Peyer's patch (tissue), 4 donors: ENCODE data around the gene CDHR2. TPM values are rescaled to one million over a fixed set of nuclear protein-coding genes. Genes with fewer than 3 reads are reported as not detected.

Experiments
- DNase-seq, 3 donors: peaks; one replicate each; pipeline ENCODE4 v3.0.0-alpha.2; 2017 to 2019
- H3K27ac ChIP-seq, 4 donors: fragments of 200-600 bp; sonication (generic); one replicate each; pipeline ENCODE4 v1.5.1; 2016 to 2019
- H3K27me3 ChIP-seq, 2 donors: fragments of 200-600 bp; sonication (generic); one replicate each; pipeline ENCODE4 v1.5.1; 2019
- H3K36me3 ChIP-seq, 3 donors: fragments of 200-600 bp; sonication (generic); one replicate each; pipeline ENCODE4 v1.5.1; 2016 to 2019
- H3K4me1 ChIP-seq, 4 donors: fragments of 200-600 bp; sonication (generic); one replicate each; pipeline ENCODE4 v1.5.1; 2016 to 2019
- H3K4me3 ChIP-seq, 4 donors: fragments of 200-600 bp; sonication (generic); 1 replicate in 3 of 4; 2 replicates in 1 of 4; pipeline ENCODE4 v1.5.1; 2016 to 2019; ENCODE audit warnings: mild to moderate bottlenecking in 1 of 4
- H3K9me3 ChIP-seq, 4 donors: fragments of 200-600 bp; sonication (generic); one replicate each; pipeline ENCODE4 v1.5.1; 2016 to 2019; ENCODE audit warnings: mild to moderate bottlenecking in 1 of 4
- POLR2A ChIP-seq, 2 donors: fragments of 450-650 bp; IDR thresholded peaks; one replicate each; pipeline ENCODE4 v1.5.1; 2017; ENCODE audit warnings: antibody characterized with exemption in 2 of 2, mild to moderate bottlenecking in 2 of 2, moderate library complexity in 2 of 2
- total RNA-seq, 4 donors: library from RNA; depleted of rRNA; stranded (reverse); fragments of >200 nt; gene quantifications; one replicate each; pipeline ENCODE4 v1.1.0, GENCODE V29; 2016
- TF ChIP-seq, protein P1 (sequence below), 6 experiments: fragments of 450-650 bp in 4 of 6; fragments of 200-600 bp in 2 of 6; sonication (generic) in 1 of 6; IDR thresholded peaks; one replicate each; pipeline ENCODE4 v1.5.1; 2017 to 2019; ENCODE audit warnings: antibody characterized with exemption in 6 of 6, mild to moderate bottlenecking in 3 of 6, moderate library complexity in 1 of 6

The CDHR2 gene
- total RNA-seq, 4 donors from 2014 or later: 39.6 to 823 (median 613) TPM

DNA sequence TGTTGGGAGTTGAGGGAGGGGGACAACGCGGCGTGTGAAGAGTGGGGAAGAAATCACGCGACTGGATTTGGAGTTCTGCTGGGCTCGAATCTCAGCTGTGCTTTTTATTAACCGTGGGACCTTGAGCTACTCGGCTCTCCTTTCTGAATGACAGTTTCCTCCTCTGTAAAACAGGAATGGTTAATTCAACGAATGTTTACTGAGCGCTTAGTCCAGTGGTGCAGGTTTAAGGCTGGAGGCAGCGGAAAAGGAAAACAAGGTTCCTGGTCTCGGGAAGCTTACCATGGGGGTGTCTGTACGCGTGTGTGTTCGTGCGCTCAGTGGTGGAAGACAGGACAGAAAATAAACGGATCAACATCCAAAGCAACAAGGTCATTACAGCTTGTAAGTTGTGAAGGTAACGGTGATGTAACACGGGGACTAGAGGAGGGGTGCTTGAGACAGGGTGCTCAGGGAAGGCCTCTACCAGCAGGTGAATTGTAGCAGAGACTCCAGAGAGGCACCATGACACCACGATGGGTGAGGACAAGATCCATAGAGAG is 81.6 kb downstream of the CDHR2 start:
- peaks cover 0 to 17% (median 12%) of the 10 kb centered on the region in 4 donors for H3K4me1 ChIP-seq
- H3K4me3 ChIP-seq: peak overlapping the region; percentile 4 to 53 (median 44)
- no peak overlapping the region for H3K27ac ChIP-seq
- H3K9me3 ChIP-seq: no peaks in the 10 kb centered on the region
- H3K27me3 ChIP-seq: peaks cover 0 to 43% of the 10 kb centered on the region in 2 donors
- no peak for TF ChIP-seq POLR2A (IDR thresholded peaks at IDR 0.05)
- TF ChIP-seq, protein P1, sequence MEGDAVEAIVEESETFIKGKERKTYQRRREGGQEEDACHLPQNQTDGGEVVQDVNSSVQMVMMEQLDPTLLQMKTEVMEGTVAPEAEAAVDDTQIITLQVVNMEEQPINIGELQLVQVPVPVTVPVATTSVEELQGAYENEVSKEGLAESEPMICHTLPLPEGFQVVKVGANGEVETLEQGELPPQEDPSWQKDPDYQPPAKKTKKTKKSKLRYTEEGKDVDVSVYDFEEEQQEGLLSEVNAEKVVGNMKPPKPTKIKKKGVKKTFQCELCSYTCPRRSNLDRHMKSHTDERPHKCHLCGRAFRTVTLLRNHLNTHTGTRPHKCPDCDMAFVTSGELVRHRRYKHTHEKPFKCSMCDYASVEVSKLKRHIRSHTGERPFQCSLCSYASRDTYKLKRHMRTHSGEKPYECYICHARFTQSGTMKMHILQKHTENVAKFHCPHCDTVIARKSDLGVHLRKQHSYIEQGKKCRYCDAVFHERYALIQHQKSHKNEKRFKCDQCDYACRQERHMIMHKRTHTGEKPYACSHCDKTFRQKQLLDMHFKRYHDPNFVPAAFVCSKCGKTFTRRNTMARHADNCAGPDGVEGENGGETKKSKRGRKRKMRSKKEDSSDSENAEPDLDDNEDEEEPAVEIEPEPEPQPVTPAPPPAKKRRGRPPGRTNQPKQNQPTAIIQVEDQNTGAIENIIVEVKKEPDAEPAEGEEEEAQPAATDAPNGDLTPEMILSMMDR (IDR thresholded peaks at IDR 0.05): no peak
- no peaks in the 10 kb centered on the region for H3K36me3 ChIP-seq
- no peak for DNase-seq

DNA sequence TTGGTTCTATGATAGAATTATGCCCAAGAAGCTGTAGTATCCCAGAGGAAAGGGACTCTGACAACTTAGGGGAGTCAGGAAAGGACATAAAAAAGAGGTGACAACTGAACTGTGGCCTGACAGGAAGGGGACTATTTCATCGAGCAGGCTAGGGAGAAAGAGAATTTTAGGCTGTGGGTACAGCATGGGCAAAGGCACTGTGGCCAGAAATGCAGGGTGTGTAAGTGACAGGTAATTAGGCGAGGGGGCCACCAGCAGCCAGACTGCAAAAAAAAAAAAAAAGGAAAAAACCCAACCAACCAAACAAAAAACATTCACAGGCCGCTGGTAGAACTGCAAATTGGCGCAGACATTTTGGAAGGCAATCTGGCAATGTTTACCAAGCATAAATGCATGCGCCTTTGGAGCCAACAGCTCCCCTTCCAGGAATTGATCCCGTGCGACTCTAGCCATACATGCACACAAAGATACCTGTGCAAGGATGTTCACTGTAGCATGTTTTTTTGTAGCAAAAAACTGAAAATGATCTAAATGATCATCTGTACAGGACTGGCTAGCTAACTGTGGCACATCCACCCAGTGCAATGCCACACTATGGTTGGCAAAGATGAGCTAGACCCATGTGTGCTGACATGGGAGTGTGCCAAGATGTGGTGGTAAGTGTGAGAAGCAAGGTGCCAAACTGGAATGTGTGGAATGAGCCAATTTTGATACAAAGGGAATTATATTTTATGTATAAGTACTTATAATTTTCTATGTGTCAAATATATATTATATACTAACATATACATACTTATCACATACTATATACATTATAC is 82.5 kb downstream of the CDHR2 start:
- DNase-seq: no peak
- Histone ChIP-seq H3K4me1 (peaks cover 0 to 17% (median 12%) of the 10 kb centered on the region in 4 donors), H3K9me3 (no peaks in the 10 kb centered on the region), H3K27me3 (peaks cover 0 to 42% of the 10 kb centered on the region in 2 donors), H3K27ac (no peak overlapping the region), H3K4me3 (no peak overlapping the region), H3K36me3 (no peaks in the 10 kb centered on the region)
- TF ChIP-seq, protein P1 (IDR thresholded peaks at IDR 0.05): no peak
- TF ChIP-seq POLR2A (IDR thresholded peaks at IDR 0.05): no peak

DNA sequence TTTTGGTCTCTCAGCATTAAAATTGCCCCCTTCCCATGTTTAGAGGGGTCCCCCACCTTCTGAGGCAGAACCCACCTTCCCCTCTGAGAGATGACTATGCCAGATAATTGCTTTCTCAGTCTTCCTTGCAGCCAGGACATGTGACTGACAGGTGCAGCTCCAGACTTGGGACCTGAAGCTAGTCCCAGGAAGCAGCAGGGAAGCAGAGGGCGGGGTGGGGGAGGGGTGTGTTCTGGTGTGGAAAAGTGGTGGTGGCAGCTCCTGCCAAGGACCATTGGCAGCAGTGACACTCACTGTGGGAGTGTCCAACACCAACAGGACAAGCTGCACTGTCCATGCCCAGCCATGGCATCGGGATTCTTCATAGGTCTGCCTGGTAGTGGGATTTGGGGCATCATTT is 83.6 kb downstream of the CDHR2 start:
- peaks cover 0 to 30% of the 10 kb centered on the region in 2 donors for H3K27me3 ChIP-seq

DNA sequence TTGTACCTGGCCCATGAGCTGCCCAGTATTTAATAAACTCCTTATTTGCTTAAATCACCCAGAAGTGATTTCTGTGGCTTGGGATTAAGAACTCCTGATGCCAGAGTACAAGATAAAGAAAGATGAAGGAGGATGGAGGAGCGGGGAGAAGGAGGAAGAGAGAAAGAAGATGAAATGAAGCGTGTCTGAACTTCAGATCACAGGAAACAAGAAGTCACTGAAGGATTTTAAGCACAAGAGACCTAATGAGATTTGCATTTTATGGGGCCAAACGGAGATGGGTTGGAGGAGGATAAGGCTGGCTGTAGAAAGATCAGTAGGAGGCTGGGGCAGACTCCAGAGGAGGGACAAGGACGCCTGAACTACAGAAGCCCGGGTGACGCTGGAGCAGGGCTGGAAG is 84.5 kb downstream of the CDHR2 start:
- DNase-seq: no peak

More for the DNA sequence above, 83.6 kb downstream of the CDHR2 start:
- Histone ChIP-seq H3K4me1 (peaks cover 0 to 17% (median 12%) of the 10 kb centered on the region in 4 donors), H3K36me3 (no peaks in the 10 kb centered on the region), H3K27ac (no peak overlapping the region), H3K4me3 (no peak overlapping the region), H3K9me3 (no peaks in the 10 kb centered on the region)
- DNase-seq: no peak
- TF ChIP-seq, protein P1 (IDR thresholded peaks at IDR 0.05): no peak
- TF ChIP-seq POLR2A (IDR thresholded peaks at IDR 0.05): no peak

GRCh38 chr5:176636426-176636825 is 87.3 kb downstream of the CDHR2 start:
- H3K9me3 ChIP-seq: no peaks in the 10 kb centered on the region
- H3K27ac ChIP-seq: no peak overlapping the region
- H3K36me3 ChIP-seq: no peaks in the 10 kb centered on the region
- DNase-seq: no peak
- H3K4me3 ChIP-seq: no peak overlapping the region
- H3K27me3 ChIP-seq: no peaks in the 10 kb centered on the region
- TF ChIP-seq, protein P1 (IDR thresholded peaks at IDR 0.05): no peak
- TF ChIP-seq POLR2A (IDR thresholded peaks at IDR 0.05): no peak
- peaks cover 0 to 6% (median 0%) of the 10 kb centered on the region in 4 donors for H3K4me1 ChIP-seq

More for the DNA sequence above, 84.5 kb downstream of the CDHR2 start:
- no peaks in the 10 kb centered on the region for H3K36me3 ChIP-seq
- no peak overlapping the region for H3K4me3 ChIP-seq
- H3K27ac ChIP-seq: no peak overlapping the region
- H3K4me1 ChIP-seq: peaks cover 0 to 17% (median 12%) of the 10 kb centered on the region in 4 donors
- TF ChIP-seq, protein P1 (IDR thresholded peaks at IDR 0.05): no peak
- no peak for TF ChIP-seq POLR2A (IDR thresholded peaks at IDR 0.05)
- H3K27me3 ChIP-seq: peaks cover 0 to 27% of the 10 kb centered on the region in 2 donors
- no peaks in the 10 kb centered on the region for H3K9me3 ChIP-seq
